Gastroesophageal sphincter (tissue), 3 donors: ENCODE results near the gene KIF26A.

Experiments
- CTCF ChIP-seq, 4 experiments: fragments of 200-600 bp in 2 of 4; fragments of 450-650 bp in 2 of 4; sonication (generic) in 1 of 4; IDR thresholded peaks; one replicate each; pipeline ENCODE4 v1.5.1; 2017 to 2019; ENCODE audit warnings: antibody characterized with exemption in 4 of 4, mild to moderate bottlenecking in 2 of 4, moderate library complexity in 2 of 4
- EP300 ChIP-seq: sonication (generic); formaldehyde crosslinking; IDR thresholded peaks from one replicate; pipeline ENCODE4 v1.6.1; 2017; ENCODE audit warnings: antibody characterized with exemption, mild to moderate bottlenecking
- POLR2A ChIP-seq, 2 donors: fragments of 450-650 bp; IDR thresholded peaks; one replicate each; pipeline ENCODE4 v1.6.1; 2017; ENCODE audit warnings: antibody characterized with exemption in 2 of 2, mild to moderate bottlenecking in 2 of 2, moderate library complexity in 1 of 2
- POLR2AphosphoS5 ChIP-seq: sonication (generic); formaldehyde crosslinking; IDR thresholded peaks from one replicate; pipeline ENCODE4 v1.6.1; 2017; ENCODE audit warnings: antibody characterized with exemption

DNA sequence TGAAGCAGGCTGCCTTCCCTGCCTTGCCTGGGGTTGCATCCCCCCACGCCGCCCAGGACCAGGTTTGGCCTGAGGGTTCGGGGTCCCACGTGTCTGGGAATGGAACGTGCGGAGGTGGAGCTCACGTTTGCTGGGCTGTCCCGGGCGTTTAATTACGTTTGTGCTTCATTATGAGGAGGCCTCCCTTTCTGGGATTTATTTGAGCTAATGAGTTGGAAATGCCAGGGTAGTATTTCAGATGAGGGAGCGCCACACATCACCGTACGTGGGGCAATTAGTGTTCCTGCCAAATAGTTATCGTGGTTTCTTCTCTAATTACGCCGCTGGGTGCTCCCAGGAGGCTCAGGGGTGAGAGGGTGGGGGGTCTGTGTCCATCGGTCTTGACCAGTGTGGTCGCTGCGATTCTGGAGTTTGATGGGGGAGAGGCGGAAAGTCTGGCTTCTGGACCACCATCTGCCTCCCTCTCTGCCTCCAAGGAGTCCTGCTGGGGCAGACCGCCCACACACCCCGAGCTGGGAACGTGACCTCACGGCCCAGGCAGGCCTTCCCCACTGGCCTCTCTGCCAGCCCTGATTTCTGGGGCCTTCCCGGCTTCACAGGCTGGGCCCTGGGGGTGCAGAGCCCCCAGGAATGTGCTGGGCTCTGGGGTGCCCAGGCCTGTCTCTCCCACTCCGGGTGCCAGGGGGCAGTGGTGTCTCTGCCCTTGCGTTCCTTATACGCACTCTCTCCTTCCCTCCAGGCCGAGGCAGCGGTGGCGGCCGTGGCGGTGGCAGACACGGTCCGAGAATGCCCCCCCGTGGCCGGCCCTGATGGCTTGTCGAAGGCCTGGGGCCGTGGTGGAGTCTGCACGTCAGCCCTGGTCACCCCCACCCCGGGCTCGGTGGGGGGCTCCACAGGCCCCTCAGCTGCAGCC is 18.9 kb downstream of the KIF26A start:
- TF ChIP-seq CTCF (IDR thresholded peaks at IDR 0.05): no peak
- no peak for TF ChIP-seq EP300
- no peak for TF ChIP-seq POLR2A (IDR thresholded peaks at IDR 0.05)
- TF ChIP-seq POLR2AphosphoS5: no peak
